Mesendoderm (in vitro differentiated cells): ENCODE data around the gene PDZRN3.

Source experiments
- DNase-seq: peaks from one replicate; pipeline ENCODE4 v3.0.0; 2013
- H2AK5ac ChIP-seq: 2 replicates; pipeline ENCODE4 v1.6.1; 2013; ENCODE audit warnings: low read length, inconsistent platforms
- H2BK120ac ChIP-seq: 2 replicates; pipeline ENCODE4 v1.6.1; 2013; ENCODE audit warnings: low read depth, mild to moderate bottlenecking, low read length, moderate library complexity, mixed read lengths
- H2BK15ac ChIP-seq: replicated peaks from 2 replicates; pipeline ENCODE4 v1.6.1; 2013; ENCODE audit warnings: low read depth, mild to moderate bottlenecking, moderate library complexity
- H2BK5ac ChIP-seq: 2 replicates; pipeline ENCODE4 v1.6.1; 2013; ENCODE audit warnings: low read length, inconsistent platforms
- H3K18ac ChIP-seq: 2 replicates; pipeline ENCODE4 v1.6.1; 2013; ENCODE audit warnings: mild to moderate bottlenecking, low read length, mixed read lengths
- H3K23ac ChIP-seq: one replicate; pipeline ENCODE4 v1.6.1; 2013; ENCODE audit warnings: low read length
- H3K27ac ChIP-seq: 2 replicates; pipeline ENCODE4 v1.5.1; 2013; ENCODE audit warnings: low read depth, mild to moderate bottlenecking, inconsistent platforms, low read length, moderate library complexity
- H3K27me3 ChIP-seq: 2 replicates; pipeline ENCODE4 v1.6.1; 2013; ENCODE audit warnings: low read length, control low read depth, mild to moderate bottlenecking, inconsistent platforms; ENCODE audit not compliant: insufficient read depth, poor library complexity
- H3K36me3 ChIP-seq: 2 replicates; pipeline ENCODE4 v1.6.1; 2013; ENCODE audit warnings: low read length, inconsistent platforms; ENCODE audit not compliant: control insufficient read depth, insufficient read depth
- H3K4ac ChIP-seq: one replicate; pipeline ENCODE4 v1.6.1; 2013; ENCODE audit warnings: low read depth, mild to moderate bottlenecking, low read length, moderate library complexity
- H3K4me1 ChIP-seq: 2 replicates; pipeline ENCODE4 v1.6.1; 2013; ENCODE audit warnings: low read depth, low read length, inconsistent platforms; ENCODE audit not compliant: control insufficient read depth
- H3K4me2 ChIP-seq: 2 replicates; pipeline ENCODE4 v1.6.1; 2013; ENCODE audit warnings: low read length
- H3K4me3 ChIP-seq: 2 replicates; pipeline ENCODE4 v1.5.1; 2013; ENCODE audit warnings: mild to moderate bottlenecking, low read length
- H3K56ac ChIP-seq: one replicate; pipeline ENCODE4 v1.6.1; 2013; ENCODE audit warnings: low read length
- H3K79me1 ChIP-seq: 2 replicates; pipeline ENCODE4 v1.6.1; 2013; ENCODE audit warnings: low read length, inconsistent platforms
- H3K79me2 ChIP-seq: 2 replicates; pipeline ENCODE4 v1.6.1; 2013; ENCODE audit warnings: mild to moderate bottlenecking, low read length; ENCODE audit not compliant: control insufficient read depth, insufficient read depth
- H3K9ac ChIP-seq: 2 replicates; pipeline ENCODE4 v1.6.1; 2013; ENCODE audit warnings: low read length, inconsistent platforms
- H4K5ac ChIP-seq: one replicate; pipeline ENCODE4 v1.6.1; 2013; ENCODE audit warnings: low read length
- H4K8ac ChIP-seq: one replicate; pipeline ENCODE4 v1.6.1; 2013; ENCODE audit warnings: low read depth, mild to moderate bottlenecking, control low read depth, low read length, moderate library complexity
- WGBS: extraction: QIAGEN DNeasy Blood & Tissue Kit; methylation state at CpG from one replicate; pipeline ENCODE4 v1.1.7; 2013; ENCODE audit warnings: low lambda C conversion rate, missing lambda C conversion rate; ENCODE audit not compliant: insufficient coverage; ENCODE audit errors: extremely low coverage; 5-methylcytosine and 5-hydroxymethylcytosine counted together

PDZRN3 gene

GRCh38 chr3:73665286-73665685, 40.5 kb upstream of the PDZRN3 start:
- Histone ChIP-seq H3K23ac (no peak overlapping the region), H3K36me3 (no peaks in the 10 kb centered on the region), H3K27ac (no peak overlapping the region), H3K18ac (no peak overlapping the region), H3K56ac (no peak overlapping the region), H3K4me3 (no peak overlapping the region), H3K27me3 (no peaks in the 10 kb centered on the region), H3K4me2 (no peak overlapping the region), H3K9ac (no peak overlapping the region), H4K5ac (no peak overlapping the region), H2BK5ac (no peak overlapping the region), H2BK15ac (no peak overlapping the region), H3K79me1 (no peaks in the 10 kb centered on the region), H3K4ac (no peak overlapping the region), H4K8ac (no peak overlapping the region), H3K4me1 (no peaks in the 10 kb centered on the region), H3K79me2 (no peaks in the 10 kb centered on the region), H2AK5ac (no peak overlapping the region), H2BK120ac (no peak overlapping the region)
- no peak for DNase-seq
- no CpG with 5 or more reads among the region's 2 CpGs for WGBS

- no peak overlapping the region for H3K27ac ChIP-seq
- no peaks in the 10 kb centered on the region for H3K79me2 ChIP-seq
- DNase-seq = no peak
- WGBS = no CpG with 5 or more reads among the region's 4 CpGs
- H3K36me3 ChIP-seq = no peaks in the 10 kb centered on the region
- no peaks in the 10 kb centered on the region for H3K4me1 ChIP-seq
- H3K4me2 ChIP-seq = no peak overlapping the region
- H3K18ac ChIP-seq = no peak overlapping the region
- no peak overlapping the region for H4K5ac ChIP-seq
- H3K4ac ChIP-seq = no peak overlapping the region
- H4K8ac ChIP-seq = no peak overlapping the region
- H3K23ac ChIP-seq = no peak overlapping the region
- H3K27me3 ChIP-seq = no peaks in the 10 kb centered on the region
- no peak overlapping the region for H2BK120ac ChIP-seq
- H2BK15ac ChIP-seq = no peak overlapping the region
- no peaks in the 10 kb centered on the region for H3K79me1 ChIP-seq
- no peak overlapping the region for H3K56ac ChIP-seq
- H3K9ac ChIP-seq = no peak overlapping the region
- H3K4me3 ChIP-seq = no peak overlapping the region
- no peak overlapping the region for H2AK5ac ChIP-seq
- no peak overlapping the region for H2BK5ac ChIP-seq
Observed at GRCh38 chr3:73664389-73664788, 39.6 kb upstream of the PDZRN3 start.

GRCh38 chr3:73663495-73663894, 38.8 kb upstream of the PDZRN3 start:
- Histone ChIP-seq H3K4ac (no peak overlapping the region), H2BK15ac (no peak overlapping the region), H3K23ac (no peak overlapping the region), H2BK120ac (no peak overlapping the region), H3K79me1 (no peaks in the 10 kb centered on the region), H3K18ac (no peak overlapping the region), H3K9ac (no peak overlapping the region), H3K27ac (no peak overlapping the region), H3K79me2 (no peaks in the 10 kb centered on the region), H3K27me3 (no peaks in the 10 kb centered on the region), H4K5ac (no peak overlapping the region), H3K4me3 (no peak overlapping the region), H2AK5ac (no peak overlapping the region), H3K56ac (no peak overlapping the region), H4K8ac (no peak overlapping the region), H3K4me1 (no peaks in the 10 kb centered on the region), H2BK5ac (no peak overlapping the region), H3K4me2 (no peak overlapping the region), H3K36me3 (no peaks in the 10 kb centered on the region)
- no peak for DNase-seq
- WGBS = no CpG with 5 or more reads among the region's 3 CpGs

GRCh38 chr3:73661265-73661664, 36.5 kb upstream of the PDZRN3 start:
- Histone ChIP-seq H3K27me3 (no peaks in the 10 kb centered on the region), H3K4ac (no peak overlapping the region), H4K5ac (no peak overlapping the region)

GRCh38 chr3:73658227-73658626, 33.5 kb upstream of the PDZRN3 start:
- Histone ChIP-seq H3K4me2 (no peak overlapping the region), H2BK5ac (no peak overlapping the region), H3K27ac (no peak overlapping the region), H3K4ac (no peak overlapping the region), H3K4me1 (peaks cover 3% of the 10 kb centered on the region), H3K9ac (no peak overlapping the region), H3K36me3 (no peaks in the 10 kb centered on the region), H3K23ac (no peak overlapping the region), H4K8ac (no peak overlapping the region), H2AK5ac (no peak overlapping the region), H2BK120ac (no peak overlapping the region), H4K5ac (no peak overlapping the region), H3K56ac (no peak overlapping the region), H3K18ac (no peak overlapping the region), H3K27me3 (no peaks in the 10 kb centered on the region), H2BK15ac (no peak overlapping the region), H3K79me2 (no peaks in the 10 kb centered on the region), H3K79me1 (no peaks in the 10 kb centered on the region), H3K4me3 (no peak overlapping the region)
- peak; percentile 66 for DNase-seq
- no CpG with 5 or more reads among the region's 4 CpGs for WGBS

More at GRCh38 chr3:73661265-73661664, 36.5 kb upstream of the PDZRN3 start:
- Histone ChIP-seq H3K4me1 (peaks cover 3% of the 10 kb centered on the region), H3K56ac (no peak overlapping the region), H3K9ac (no peak overlapping the region), H2BK5ac (no peak overlapping the region), H3K79me1 (no peaks in the 10 kb centered on the region), H2BK120ac (no peak overlapping the region), H3K79me2 (no peaks in the 10 kb centered on the region), H3K23ac (no peak overlapping the region), H4K8ac (no peak overlapping the region), H2AK5ac (no peak overlapping the region), H3K27ac (no peak overlapping the region), H3K4me3 (no peak overlapping the region), H2BK15ac (no peak overlapping the region), H3K36me3 (no peaks in the 10 kb centered on the region), H3K4me2 (no peak overlapping the region), H3K18ac (no peak overlapping the region)
- no peak for DNase-seq

GRCh38 chr3:73657186-73657585, 32.4 kb upstream of the PDZRN3 start:
- Histone ChIP-seq H3K36me3 (no peaks in the 10 kb centered on the region), H3K79me2 (no peaks in the 10 kb centered on the region), H3K4me3 (no peak overlapping the region)

More at GRCh38 chr3:73657186-73657585, 32.4 kb upstream of the PDZRN3 start:
- Histone ChIP-seq H3K18ac (no peak overlapping the region), H3K79me1 (no peaks in the 10 kb centered on the region), H3K27me3 (no peaks in the 10 kb centered on the region), H2BK15ac (no peak overlapping the region), H3K9ac (no peak overlapping the region), H3K4me1 (peaks cover 3% of the 10 kb centered on the region), H2AK5ac (no peak overlapping the region), H3K23ac (no peak overlapping the region), H3K27ac (no peak overlapping the region), H3K4me2 (no peak overlapping the region), H2BK5ac (no peak overlapping the region), H3K4ac (no peak overlapping the region), H4K8ac (no peak overlapping the region), H3K56ac (no peak overlapping the region), H2BK120ac (no peak overlapping the region), H4K5ac (no peak overlapping the region)
- no peak for DNase-seq
